H1 (cell line): Measurements from ENCODE around the gene TK2. TPM values are rescaled to one million over a fixed set of nuclear protein-coding genes. Genes with fewer than 3 reads are reported as not detected.

Experiments used
- CTCF ChIA-PET: fragments of 300-600 bp; sonication (Branson Sonifier 250); formaldehyde crosslinking; loops from one replicate; lab custom pipeline; 2021; ENCODE audit not compliant: partially characterized antibody; lab: Charles Lee
- POLR2A ChIA-PET: fragments of 300-600 bp; sonication (Branson Sonifier 250); formaldehyde crosslinking; loops from one replicate; lab custom pipeline; 2021; ENCODE audit warnings: inconsistent platforms; ENCODE audit not compliant: partially characterized antibody; lab: Charles Lee
- DNase-seq, 2 experiments: peaks; one replicate each; pipeline versions ENCODE4 v3.0.0 to v3.0.0-alpha.2; 2010 to 2022; ENCODE audit warnings: low spot score in 2 of 2, low read depth in 1 of 2, mixed read lengths in 1 of 2
- FAIRE-seq: peaks from 2 replicates; lab custom pipeline; 2011; peaks lifted over from hg19 to GRCh38; lab: Jason Lieb, UNC
- H2AFZ ChIP-seq: 2 replicates; pipeline ENCODE4 v1.8.1; 2012; ENCODE audit warnings: low read length, inconsistent platforms
- H2AK5ac ChIP-seq: 2 replicates; pipeline ENCODE4 v1.6.1; 2013; ENCODE audit warnings: low read depth, low read length
- H2BK120ac ChIP-seq: replicated peaks from 2 replicates; pipeline ENCODE3; 2013; ENCODE audit warnings: low read depth, low read length, inconsistent platforms
- H2BK12ac ChIP-seq: 2 replicates; pipeline ENCODE4 v1.6.1; 2013; ENCODE audit warnings: low read depth, low read length
- H2BK15ac ChIP-seq: 2 replicates; pipeline ENCODE4 v1.6.1; 2013; ENCODE audit warnings: low read length
- H2BK20ac ChIP-seq: 2 replicates; pipeline ENCODE4 v1.6.1; 2013; ENCODE audit warnings: low read length
- H2BK5ac ChIP-seq: 2 replicates; pipeline ENCODE4 v1.6.1; 2013; ENCODE audit warnings: low read depth, low read length
- H3K14ac ChIP-seq: 2 replicates; pipeline ENCODE4 v1.6.1; 2013; ENCODE audit warnings: inconsistent platforms; ENCODE audit not compliant: insufficient read length
- H3K18ac ChIP-seq: 2 replicates; pipeline ENCODE4 v1.6.1; 2013; ENCODE audit warnings: low read length; ENCODE audit errors: extremely low read depth
- H3K23ac ChIP-seq: 2 replicates; pipeline ENCODE4 v1.6.1; 2013; ENCODE audit warnings: inconsistent platforms; ENCODE audit not compliant: insufficient read length
- H3K23me2 ChIP-seq: 2 replicates; pipeline ENCODE4 v1.6.1; 2013; ENCODE audit warnings: low read depth, low read length
- H3K27ac ChIP-seq: 2 replicates; pipeline ENCODE4 v1.6.1; 2011; ENCODE audit warnings: low read depth, low read length, inconsistent platforms
- H3K27me3 ChIP-seq, 4 experiments: replicated peaks in 1 of 4; 1 replicate in 1 of 4; 2 replicates in 3 of 4; pipeline versions ENCODE4 v1.6.1 to v1.8.1; 2011 to 2013; ENCODE audit warnings: low read length in 3 of 4, mild to moderate bottlenecking in 3 of 4, inconsistent platforms in 2 of 4, mixed read lengths in 2 of 4, moderate library complexity in 1 of 4; ENCODE audit not compliant: control insufficient read depth in 3 of 4, insufficient read depth in 3 of 4; ENCODE audit errors: extremely low read depth in 1 of 4
- H3K36me3 ChIP-seq, 4 experiments: 2 replicates each; pipeline versions ENCODE4 v1.6.1 to v1.8.1; 2011 to 2013; ENCODE audit warnings: mild to moderate bottlenecking in 4 of 4, low read length in 3 of 4, moderate library complexity in 2 of 4, control low read depth in 1 of 4, inconsistent platforms in 1 of 4; ENCODE audit not compliant: insufficient read depth in 4 of 4, control insufficient read depth in 2 of 4
- H3K4ac ChIP-seq: replicated peaks from 2 replicates; pipeline ENCODE3; 2013; ENCODE audit warnings: low read length, low read depth, mixed read lengths, inconsistent platforms; ENCODE audit not compliant: insufficient read length
- H3K4me1 ChIP-seq, 4 experiments: replicated peaks in 1 of 4; 1 replicate in 1 of 4; 2 replicates in 3 of 4; pipeline versions ENCODE4 v1.6.1 to v1.8.1; 2011 to 2013; ENCODE audit warnings: low read length in 3 of 4, inconsistent platforms in 2 of 4, mixed read lengths in 1 of 4; ENCODE audit not compliant: insufficient read depth in 4 of 4, control insufficient read depth in 3 of 4
- H3K4me2 ChIP-seq, 2 experiments: 2 replicates each; pipeline versions ENCODE4 v1.6.1 to v1.8.1; 2011 to 2013; ENCODE audit warnings: low read depth in 2 of 2, low read length in 2 of 2, control low read depth in 1 of 2, inconsistent platforms in 1 of 2, mild to moderate bottlenecking in 1 of 2; ENCODE audit not compliant: insufficient read depth in 1 of 2
- H3K4me3 ChIP-seq, 4 experiments: fragments of 200-600, 300-600 bp in 1 of 4; sonication (generic), shearing (Covaris generic), sonication (Bioruptor Twin) in 1 of 4; 2 replicates each; pipeline versions ENCODE4 v1.5.1 to v1.8.1; 2011 to 2016; ENCODE audit warnings: low read length in 4 of 4, low read depth in 3 of 4, control low read depth in 2 of 4, inconsistent platforms in 2 of 4, mild to moderate bottlenecking in 2 of 4, mixed read lengths in 1 of 4, moderate library complexity in 1 of 4; ENCODE audit not compliant: insufficient read depth in 2 of 4; ENCODE audit errors: extremely low read depth in 1 of 4
- H3K56ac ChIP-seq: replicated peaks from 2 replicates; pipeline ENCODE3; 2013; ENCODE audit warnings: low read depth, mild to moderate bottlenecking, mixed read lengths, low read length, inconsistent platforms; ENCODE audit not compliant: insufficient read length
- H3K79me1 ChIP-seq: 2 replicates; pipeline ENCODE4 v1.6.1; 2013; ENCODE audit warnings: low read depth, low read length, control low read depth
- H3K79me2 ChIP-seq, 2 experiments: 2 replicates each; pipeline versions ENCODE4 v1.6.1 to v1.8.1; 2012 to 2013; ENCODE audit warnings: low read length in 2 of 2, mild to moderate bottlenecking in 2 of 2, inconsistent platforms in 1 of 2; ENCODE audit not compliant: insufficient read depth in 2 of 2, control insufficient read depth in 1 of 2
- H3K9ac ChIP-seq, 4 experiments: replicated peaks in 1 of 4; 1 replicate in 1 of 4; 2 replicates in 3 of 4; pipeline versions ENCODE4 v1.6.1 to v1.8.1; 2011 to 2013; ENCODE audit warnings: low read depth in 3 of 4, low read length in 3 of 4, control low read depth in 2 of 4, mild to moderate bottlenecking in 2 of 4, moderate library complexity in 2 of 4, inconsistent platforms in 1 of 4; ENCODE audit errors: extremely low read depth in 1 of 4
- H3K9me3 ChIP-seq, 2 experiments: 2 replicates each; pipeline versions ENCODE4 v1.6.1 to v1.8.1; 2012 to 2013; ENCODE audit warnings: mild to moderate bottlenecking in 2 of 2, moderate library complexity in 2 of 2, control low read depth in 1 of 2, inconsistent platforms in 1 of 2, low read depth in 1 of 2, low read length in 1 of 2, mixed read lengths in 1 of 2; ENCODE audit not compliant: insufficient read depth in 2 of 2
- H4K20me1 ChIP-seq, 2 experiments: replicated peaks in 1 of 2; 2 replicates each; pipeline versions ENCODE3 to v1.8.1; 2011 to 2013; ENCODE audit warnings: inconsistent platforms in 2 of 2, low read length in 2 of 2, mild to moderate bottlenecking in 1 of 2; ENCODE audit not compliant: insufficient read depth in 2 of 2, control insufficient read depth in 1 of 2
- H4K5ac ChIP-seq: 2 replicates; pipeline ENCODE4 v1.6.1; 2013; ENCODE audit warnings: low read length, low read depth, mixed read lengths, inconsistent platforms; ENCODE audit not compliant: insufficient read length
- H4K8ac ChIP-seq: 2 replicates; pipeline ENCODE4 v1.8.0; 2013; ENCODE audit warnings: mild to moderate bottlenecking, moderate library complexity, low read length, inconsistent platforms; ENCODE audit not compliant: insufficient read depth; ENCODE audit errors: extremely low read depth
- H4K91ac ChIP-seq: replicated peaks from 2 replicates; pipeline ENCODE3; 2013; ENCODE audit warnings: low read length, mixed read lengths, inconsistent platforms; ENCODE audit not compliant: insufficient read length
- ASH2L ChIP-seq: fragments of 200-600, 300-600 bp; sonication (generic); IDR thresholded peaks from one replicate; pipeline ENCODE4 v1.7.1; 2017; ENCODE audit warnings: low read length
- CBX8 ChIP-seq: fragments of 300-800, 300-1000 bp; sonication (generic); IDR thresholded peaks from 2 replicates; pipeline ENCODE4 v1.7.1; 2016; ENCODE audit warnings: low read depth, low read length, borderline replicate concordance
- CEBPB ChIP-seq: IDR thresholded peaks from 2 replicates; pipeline ENCODE4 v1.6.1; 2012; ENCODE audit warnings: low read depth, low read length
- JUN ChIP-seq: IDR thresholded peaks from 2 replicates; pipeline ENCODE4 v1.6.1; 2011; ENCODE audit warnings: low read depth, mild to moderate bottlenecking, improper control_type of control experiment, low read length
- KDM4A ChIP-seq: IDR thresholded peaks from one replicate; pipeline ENCODE4 v1.7.1; 2012; ENCODE audit warnings: low read depth, mild to moderate bottlenecking, moderate library complexity, low read length, inconsistent platforms; ENCODE audit not compliant: severe bottlenecking
- NANOG ChIP-seq: IDR thresholded peaks from 2 replicates; pipeline ENCODE4 v1.6.1; 2011; ENCODE audit warnings: low read length, low read depth, mild to moderate bottlenecking, inconsistent platforms; ENCODE audit not compliant: insufficient read depth, poor library complexity, severe bottlenecking
- POLR2A ChIP-seq, 2 experiments: IDR thresholded peaks; 1 replicate in 1 of 2; 2 replicates in 1 of 2; pipeline ENCODE4 v1.6.1; 2011; ENCODE audit warnings: low read depth in 2 of 2, low read length in 2 of 2, mild to moderate bottlenecking in 2 of 2; ENCODE audit errors: control extremely low read depth in 1 of 2
- SIX5 ChIP-seq: IDR thresholded peaks from 2 replicates; pipeline ENCODE4 v1.6.1; 2011; ENCODE audit warnings: mild to moderate bottlenecking, low read depth, low read length
- TCF12 ChIP-seq: IDR thresholded peaks from 2 replicates; pipeline ENCODE4 v1.6.1; 2011; ENCODE audit warnings: low read depth, mild to moderate bottlenecking, low read length
- WGBS, 2 experiments: shearing (Covaris generic) in 1 of 2; methylation state at CpG; one replicate each; pipeline versions ENCODE4 v1.1.6 to v1.1.7; 2013 to 2015; ENCODE audit warnings: low lambda C conversion rate in 2 of 2, mixed read lengths in 2 of 2, inconsistent platforms in 1 of 2, low coverage in 1 of 2, missing lambda C conversion rate in 1 of 2; ENCODE audit not compliant: insufficient replicate concordance in 2 of 2, insufficient coverage in 1 of 2, insufficient read length in 1 of 2; ENCODE audit errors: extremely low coverage in 1 of 2, missing lambda C conversion rate in 1 of 2; 5-methylcytosine and 5-hydroxymethylcytosine counted together
- long read RNA-seq, 2 experiments: library from RNA in 1 of 2; library from capped mRNA in 1 of 2; stranded (forward); transcript quantifications; one replicate each; pipeline ENCODE4 v2.0.0, GENCODE V29; 2021; ENCODE audit warnings: inconsistent platforms in 1 of 2
- polyA minus RNA-seq, 3 experiments: library from RNA; depleted of rRNA, polyadenylated mRNA; stranded (reverse); fragments of >200 nt; gene quantifications; 1 replicate in 2 of 3; 2 replicates in 1 of 3; pipeline ENCODE4 v1.2.3, GENCODE V29; 2011
- polyA plus RNA-seq, 7 experiments: library from polyadenylated mRNA; depleted of rRNA in 3 of 7; stranded (reverse) in 5 of 7; unstranded in 2 of 7; fragments of >200 nt in 5 of 7; fragments of 200-250 nt in 2 of 7; gene quantifications; 1 replicate in 5 of 7; 2 replicates in 1 of 7; 4 replicates in 1 of 7; pipeline versions ENCODE4 v1.2.1 to v1.2.3, GENCODE V29; 2011 to 2013; ENCODE audit warnings: missing spikeins in 2 of 7, mixed read lengths in 2 of 7
- total RNA-seq: library from RNA; stranded (reverse); fragmentation: NEBNext Ultra II Directional; extraction: Animal tissue kit (Norgen Biotek cat#: 25700); gene quantifications from 2 replicates; pipeline ENCODE4 v1.2.1, GENCODE V29; 2021

Gene TK2
- total RNA-seq, result 3.6 and 4.5 TPM in 2 replicates
- 2.7 and 3.2 TPM in 2 replicates for polyA plus RNA-seq (2011; rRNA removed)
- polyA plus RNA-seq (2011; cell fraction: cytosol; rRNA removed), result 4.6 TPM
- 8.7 TPM for polyA plus RNA-seq (2011; cell fraction: nucleus; rRNA removed)
- polyA plus RNA-seq (2012, experiment 1 of 2), result 3.2 to 4.4 TPM (median 3.8 TPM) in 4 replicates
- 1.6 TPM for polyA plus RNA-seq (2012, experiment 2 of 2)
- 3.4 TPM for polyA plus RNA-seq (2013, experiment 1 of 2)
- 2.4 TPM for polyA plus RNA-seq (2013, experiment 2 of 2)
- polyA minus RNA-seq (2011; rRNA and poly(A)+ RNA removed), result 7.1 and 12.2 TPM in 2 replicates
- polyA minus RNA-seq (2011; cell fraction: cytosol; rRNA and poly(A)+ RNA removed), result 5.1 TPM
- polyA minus RNA-seq (2011; cell fraction: nucleus; rRNA and poly(A)+ RNA removed), result 5.9 TPM
- long read RNA-seq, experiment 1, full-length matches to known transcripts, result 1 of 2 reads
- long read RNA-seq, experiment 1, partial matches to known transcripts, result 0 of 2 reads
- long read RNA-seq, experiment 1, other reads (novel, unspliced or antisense), result 1 of 2 reads
- long read RNA-seq, experiment 2, result 0 reads

DNA sequence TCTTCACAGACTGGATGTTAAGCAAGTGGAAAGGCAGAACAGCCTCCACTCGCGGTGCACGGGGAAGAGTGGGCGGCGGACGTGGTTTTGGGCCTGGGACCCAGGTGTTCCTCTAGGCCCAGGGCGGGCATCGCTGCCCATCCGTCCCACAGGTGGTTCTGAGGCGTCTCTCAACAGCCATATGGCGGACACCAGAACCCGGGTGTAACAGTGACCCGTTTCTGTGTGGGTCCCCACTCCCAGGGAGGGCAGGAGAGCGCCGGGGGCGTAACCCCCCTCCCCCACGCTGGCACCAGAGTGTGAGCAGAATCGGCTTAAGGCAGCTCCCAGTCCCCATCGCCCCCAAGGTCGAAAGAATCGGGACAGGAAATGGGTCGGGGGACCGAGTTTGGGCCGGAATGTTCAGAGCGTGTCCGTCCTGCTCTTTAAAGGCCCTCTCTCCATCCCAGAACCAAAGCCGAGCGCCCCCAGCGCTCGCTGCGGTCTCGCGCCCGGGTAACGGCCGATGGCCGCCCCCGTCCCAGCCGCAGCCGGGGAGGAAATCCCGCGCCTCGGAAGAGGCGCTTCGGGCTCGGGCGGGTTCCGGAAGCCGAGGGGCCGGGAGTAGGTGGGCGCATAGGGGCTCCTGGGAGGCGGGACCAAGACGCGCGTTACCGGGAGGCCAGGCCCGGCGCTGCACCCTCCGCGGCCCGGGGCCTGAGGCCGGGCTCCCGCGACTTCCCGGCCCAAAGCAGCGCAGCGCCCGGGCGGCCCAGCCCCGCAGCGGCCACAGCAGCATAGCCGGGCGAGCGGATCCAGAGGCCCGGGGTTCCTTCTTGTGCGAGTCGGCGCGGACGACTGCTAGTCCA lies at the start of gene TK2:
TK2 (minus strand) TSS at position 839 of the 848 bp plus-strand sequence; CDS start at position 778, 61 bp downstream.
- Histone ChIP-seq H3K23ac (no peak within 1 kb of the TSS), H2BK12ac (peak within 1 kb of the TSS; percentile 50; the same call in 1 of the 2 replicates), H3K79me1 (no peaks in the 10 kb centered on the region; the same call in 1 of the 2 replicates), H3K9ac (peak within 1 kb of the TSS; percentile 76 to 89 (median 84)), H2BK15ac (peak within 1 kb of the TSS; percentile 61), H4K91ac (no peak within 1 kb of the TSS), H3K4me2 (peak within 1 kb of the TSS; percentile 78 to 90), H3K23me2 (peaks cover 15% of the 10 kb centered on the region), H3K9me3 (peaks cover 0 to 4% of the 10 kb centered on the region in 2 experiments; a peak in 1 of 4 replicates), H3K36me3 (no peaks in the 10 kb centered on the region), H4K5ac (peak within 1 kb of the TSS; percentile 87), H4K8ac (peak within 1 kb of the TSS; percentile 95), H3K4ac (peak within 1 kb of the TSS; percentile 81), H2BK5ac (peak within 1 kb of the TSS; percentile 83; the same call in 1 of the 2 replicates), H3K56ac (peak within 1 kb of the TSS; percentile 63), H3K14ac (no peak within 1 kb of the TSS), H3K27ac (peak within 1 kb of the TSS; percentile 77), H2AK5ac (no peak within 1 kb of the TSS), H2BK20ac (no peak within 1 kb of the TSS), H2BK120ac (no peak within 1 kb of the TSS), H3K79me2 (no peaks in the 10 kb centered on the region), H3K18ac (peak within 1 kb of the TSS; percentile 78), H3K27me3 (peaks cover 0 to 21% (median 12%) of the 10 kb centered on the region in 4 experiments; a peak in 6 of 7 replicates), H3K4me1 (peaks cover 0 to 12% (median 9%) of the 10 kb centered on the region in 4 experiments; a peak in 5 of 7 replicates), H2AFZ (peak within 1 kb of the TSS; percentile 48; the same call in 1 of the 2 replicates), H3K4me3 (peak within 1 kb of the TSS; percentile 49 to 72 (median 60)), H4K20me1 (no peaks in the 10 kb centered on the region)
- ChIA-PET POLR2A (interaction anchor here (0.7 to 2.8 kb wide), 9 partner anchors 10 to 143 kb away, joined by 3 to 9 read pairs (median 3); partner anchors contain the start of gene CMTM3), CTCF (interaction anchor here (1.0 to 2.1 kb wide), 5 partner anchors 14 to 205 kb away, joined by 3 to 4 read pairs (median 3); no protein-coding TSS in a partner anchor)
- 8% methylated on average over 78 of the region's 80 CpGs; no CpG with 5 or more reads in 1 of the 2 experiments for WGBS, 2 experiments
- DNase-seq, result peak in 1 of 2 experiments; percentile 80
- no peak for FAIRE-seq
- TF ChIP-seq CBX8, result no peak
- peak; percentile 80 for TF ChIP-seq ASH2L
- TF ChIP-seq JUN, result no peak
- TF ChIP-seq NANOG, result no peak
- TF ChIP-seq CEBPB, result no peak
- no peak for TF ChIP-seq TCF12
- TF ChIP-seq KDM4A, result peak; percentile 78
- TF ChIP-seq POLR2A (IDR thresholded peaks at IDR 0.05; ENCODE audit: control extremely low read depth in 1 of 2, low read depth in 2 of 2, low read length in 2 of 2), result peak; percentile 67 to 81
- TF ChIP-seq SIX5, result no peak
